ENCODE data around the gene HOXD11.

HOXD11 gene

GRCh38 chr2:176080540-176081375, 26.3 kb upstream of the HOXD11 start:
- no peaks in the 10 kb centered on the region for H3K79me2 ChIP-seq (ENCODE audit: insufficient read depth, low read length)
- no peak for DNase-seq
- no peaks in the 10 kb centered on the region for H3K9me3 ChIP-seq (ENCODE audit: insufficient read depth, low read length, severe bottlenecking)
- no peak overlapping the region for H2AFZ ChIP-seq (ENCODE audit: low read depth, low read length)
- no peaks in the 10 kb centered on the region for H3K36me3 ChIP-seq (ENCODE audit: insufficient read depth, low read length)
- ATAC-seq (ENCODE audit: insufficient read depth, low read depth): no peak
- no peaks in the 10 kb centered on the region for H3K27me3 ChIP-seq (ENCODE audit: insufficient read depth, low read length, poor library complexity)
- H4K20me1 ChIP-seq (ENCODE audit: insufficient read depth, low read length): no peaks in the 10 kb centered on the region
- no peak overlapping the region for H3K4me3 ChIP-seq (ENCODE audit: low read depth in 1 of 2, low read length in 2 of 2)
- no peak for TF ChIP-seq EZH2 (IDR thresholded peaks at IDR 0.05; ENCODE audit: borderline replicate concordance, low read depth, low read length, severe bottlenecking)
- no peak for TF ChIP-seq CTCF (IDR thresholded peaks at IDR 0.05; ENCODE audit: borderline replicate concordance, extremely low read depth, low read length, poor library complexity, severe bottlenecking)
- no peak overlapping the region for H3K9ac ChIP-seq (ENCODE audit: low read depth, low read length)
- no peak overlapping the region for H3K4me2 ChIP-seq (ENCODE audit: insufficient read depth, low read length)
- no peak overlapping the region for H3K27ac ChIP-seq (ENCODE audit: low read length)
- H3K4me1 ChIP-seq (ENCODE audit: insufficient read depth, low read length): no peaks in the 10 kb centered on the region

- Histone ChIP-seq H4K20me1 (ENCODE audit: insufficient read depth, low read length) (no peaks in the 10 kb centered on the region), H2AFZ (ENCODE audit: low read depth, low read length) (no peak overlapping the region), H3K9me3 (ENCODE audit: insufficient read depth, low read length, severe bottlenecking) (no peaks in the 10 kb centered on the region), H3K79me2 (ENCODE audit: insufficient read depth, low read length) (no peaks in the 10 kb centered on the region), H3K4me1 (ENCODE audit: insufficient read depth, low read length) (peaks cover 5% of the 10 kb centered on the region; the same call in 1 of the 2 replicates), H3K4me2 (ENCODE audit: insufficient read depth, low read length) (no peak overlapping the region), H3K27ac (ENCODE audit: low read length) (no peak overlapping the region), H3K4me3 (ENCODE audit: low read depth in 1 of 2, low read length in 2 of 2) (no peak overlapping the region), H3K9ac (ENCODE audit: low read depth, low read length) (no peak overlapping the region), H3K36me3 (ENCODE audit: insufficient read depth, low read length) (no peaks in the 10 kb centered on the region), H3K27me3 (ENCODE audit: insufficient read depth, low read length, poor library complexity) (no peaks in the 10 kb centered on the region)
- DNase-seq (no peak), ATAC-seq (ENCODE audit: insufficient read depth, low read depth) (no peak)
- TF ChIP-seq CTCF (IDR thresholded peaks at IDR 0.05; ENCODE audit: borderline replicate concordance, extremely low read depth, low read length, poor library complexity, severe bottlenecking) (no peak), EZH2 (IDR thresholded peaks at IDR 0.05; ENCODE audit: borderline replicate concordance, low read depth, low read length, severe bottlenecking) (no peak)
Observed at GRCh38 chr2:176081376-176081836, 25.7 kb upstream of the HOXD11 start.

- peaks cover 6% of the 10 kb centered on the region; the same call in 1 of the 2 replicates for H3K4me1 ChIP-seq (ENCODE audit: insufficient read depth, low read length)
- no peaks in the 10 kb centered on the region for H3K9me3 ChIP-seq (ENCODE audit: insufficient read depth, low read length, severe bottlenecking)
- no peak overlapping the region for H2AFZ ChIP-seq (ENCODE audit: low read depth, low read length)
- H3K27me3 ChIP-seq (ENCODE audit: insufficient read depth, low read length, poor library complexity): no peaks in the 10 kb centered on the region
- H3K4me3 ChIP-seq (ENCODE audit: low read depth in 1 of 2, low read length in 2 of 2): no peak overlapping the region
- H3K27ac ChIP-seq (ENCODE audit: low read length): no peak overlapping the region
- no peaks in the 10 kb centered on the region for H3K36me3 ChIP-seq (ENCODE audit: insufficient read depth, low read length)
- no peaks in the 10 kb centered on the region for H4K20me1 ChIP-seq (ENCODE audit: insufficient read depth, low read length)
- no peak for DNase-seq
- no peaks in the 10 kb centered on the region for H3K79me2 ChIP-seq (ENCODE audit: insufficient read depth, low read length)
- H3K9ac ChIP-seq (ENCODE audit: low read depth, low read length): no peak overlapping the region
- H3K4me2 ChIP-seq (ENCODE audit: insufficient read depth, low read length): no peak overlapping the region
- TF ChIP-seq EZH2 (IDR thresholded peaks at IDR 0.05; ENCODE audit: borderline replicate concordance, low read depth, low read length, severe bottlenecking): no peak
- no peak for TF ChIP-seq CTCF (IDR thresholded peaks at IDR 0.05; ENCODE audit: borderline replicate concordance, extremely low read depth, low read length, poor library complexity, severe bottlenecking)
- no peak for ATAC-seq (ENCODE audit: insufficient read depth, low read depth)
Observed at GRCh38 chr2:176081837-176082524, 25.1 kb upstream of the HOXD11 start.

Data from DND-41 (cell line).